HCT116 (cell line): ENCODE data around the gene LRFN3. TPM values are rescaled to one million over a fixed set of nuclear protein-coding genes. Genes with fewer than 3 reads are reported as not detected.

ENCODE experiments used
- ATAC-seq: fragments of 200-7000 bp; cut with Tn5 transposase; 2 replicates; pipeline ENCODE4 v1.9.1; 2020; ENCODE audit warnings: mild to moderate bottlenecking, moderate library complexity
- BruUV-seq: library from RNA; stranded (reverse); fragments of 400-500 nt; replicated peaks from 2 replicates; lab custom pipeline; 2021; lab: Mats Ljungman, UMichigan
- CTCF ChIA-PET: fragments of 300-600 bp; sonication (Branson Sonifier 250); formaldehyde crosslinking; loops from one replicate; lab custom pipeline; 2021; ENCODE audit warnings: antibody characterized with exemption; lab: Charles Lee
- POLR2A ChIA-PET: fragments of 300-600, 350-600 bp; sonication (Branson Sonifier 250); formaldehyde crosslinking; loops from one replicate; lab custom pipeline; 2021; ENCODE audit warnings: antibody characterized with exemption; lab: Charles Lee
- RAD21 ChIA-PET, 2 experiments: fragments of 300-600 bp; sonication (Branson Sonifier 250); formaldehyde crosslinking; loops; one replicate each; lab custom pipeline; 2023; ENCODE audit warnings: low total read pairs in 2 of 2; ENCODE audit not compliant: uncharacterized antibody in 2 of 2, unreplicated experiment in 2 of 2, low non-redundant PET in 1 of 2; lab: Charles Lee
- DNase-seq: peaks from one replicate; pipeline ENCODE4 v3.0.0-alpha.2; 2010; ENCODE audit warnings: low read depth, low spot score
- H2AFZ ChIP-seq: fragments of 200-600 bp; shearing (Covaris generic), sonication (generic); 2 replicates; pipeline ENCODE4 v1.6.1; 2017; ENCODE audit warnings: low read depth, mixed run types, mixed read lengths, antibody characterized with exemption, low read length; ENCODE audit not compliant: poor library complexity, severe bottlenecking
- H3K27ac ChIP-seq: 2 replicates; pipeline ENCODE4 v1.5.1; 2012; ENCODE audit warnings: low read depth, low read length
- H3K27me3 ChIP-seq: fragments of 200-600 bp; sonication (generic); 2 replicates; pipeline ENCODE4 v1.6.1; 2016; ENCODE audit warnings: mixed run types, low read length, mixed read lengths; ENCODE audit not compliant: insufficient read depth
- H3K36me3 ChIP-seq, 2 experiments: fragments of 200-500 bp in 1 of 2; fragments of 200-600 bp in 1 of 2; sonication (Bioruptor generic) in 1 of 2; sonication (generic) in 1 of 2; 2 replicates each; pipeline versions ENCODE4 v1.5.1 to v1.6.1; 2014 to 2016; ENCODE audit warnings: low read length in 2 of 2, inconsistent platforms in 1 of 2, mixed read lengths in 1 of 2, mixed run types in 1 of 2; ENCODE audit not compliant: insufficient read depth in 2 of 2, control insufficient read depth in 1 of 2
- H3K4me1 ChIP-seq, 2 experiments: fragments of 200-600 bp in 1 of 2; sonication (generic) in 1 of 2; 2 replicates each; pipeline versions ENCODE4 v1.5.1 to v1.6.1; 2012 to 2017; ENCODE audit warnings: low read length in 2 of 2, inconsistent platforms in 1 of 2, mild to moderate bottlenecking in 1 of 2, mixed read lengths in 1 of 2, mixed run types in 1 of 2, moderate library complexity in 1 of 2; ENCODE audit not compliant: insufficient read depth in 2 of 2, control insufficient read depth in 1 of 2
- H3K4me2 ChIP-seq: fragments of 200-600 bp; sonication (generic); 2 replicates; pipeline ENCODE4 v1.6.1; 2017; ENCODE audit warnings: mixed run types, low read length, mixed read lengths
- H3K4me3 ChIP-seq, 2 experiments: fragments of 200-600 bp in 1 of 2; sonication (generic) in 1 of 2; replicated peaks in 1 of 2; 2 replicates each; pipeline ENCODE4 v1.5.1; 2011 to 2016; ENCODE audit warnings: low read length in 2 of 2, control low read depth in 1 of 2, low read depth in 1 of 2, mild to moderate bottlenecking in 1 of 2, mixed read lengths in 1 of 2, mixed run types in 1 of 2
- H3K79me2 ChIP-seq: fragments of 200-600 bp; sonication (generic); 2 replicates; pipeline ENCODE4 v1.6.1; 2017; ENCODE audit warnings: mild to moderate bottlenecking, mixed run types, low read length, moderate library complexity, mixed read lengths; ENCODE audit not compliant: insufficient read depth
- H3K9ac ChIP-seq: fragments of 200-600 bp; sonication (generic); 2 replicates; pipeline ENCODE4 v1.6.1; 2016; ENCODE audit warnings: low read length, mixed read lengths
- H3K9me2 ChIP-seq: fragments of 200-600 bp; sonication (generic), shearing (Covaris generic); 2 replicates; pipeline ENCODE4 v1.6.1; 2017; ENCODE audit warnings: mixed run types, mild to moderate bottlenecking, moderate library complexity; ENCODE audit not compliant: insufficient read depth
- H3K9me3 ChIP-seq, 2 experiments: fragments of 200-500 bp in 1 of 2; fragments of 200-600 bp in 1 of 2; sonication (Bioruptor generic) in 1 of 2; sonication (generic) in 1 of 2; 2 replicates each; pipeline ENCODE4 v1.6.1; 2014 to 2017; ENCODE audit warnings: low read length in 2 of 2, mixed read lengths in 2 of 2, inconsistent platforms in 1 of 2, low read depth in 1 of 2, mild to moderate bottlenecking in 1 of 2, mixed run types in 1 of 2, moderate library complexity in 1 of 2; ENCODE audit not compliant: control insufficient read depth in 1 of 2, insufficient read depth in 1 of 2
- H4K20me1 ChIP-seq: fragments of 200-600 bp; sonication (generic), shearing (Covaris generic); 2 replicates; pipeline ENCODE4 v1.6.1; 2017; ENCODE audit warnings: mixed run types, mild to moderate bottlenecking, moderate library complexity; ENCODE audit not compliant: insufficient read depth
- CBX3 ChIP-seq: IDR thresholded peaks from 2 replicates; pipeline ENCODE4 v1.6.1; 2012; ENCODE audit warnings: low read depth
- CEBPB ChIP-seq: IDR thresholded peaks from 2 replicates; pipeline ENCODE4 v1.6.1; 2012; ENCODE audit warnings: low read depth
- ELF1 ChIP-seq: IDR thresholded peaks from 2 replicates; pipeline ENCODE4 v1.6.1; 2012; ENCODE audit warnings: low read depth, borderline replicate concordance
- EZH2 ChIP-seq: fragments of 200-600 bp; sonication (generic); IDR thresholded peaks from 2 replicates; pipeline ENCODE4 v1.6.1; 2017; ENCODE audit warnings: antibody characterized with exemption, mixed run types
- FOSL1 ChIP-seq: IDR thresholded peaks from 2 replicates; pipeline ENCODE4 v1.6.1; 2012; ENCODE audit warnings: low read depth
- JUND ChIP-seq: IDR thresholded peaks from 2 replicates; pipeline ENCODE4 v1.6.1; 2012
- MAX ChIP-seq: IDR thresholded peaks from 2 replicates; pipeline ENCODE4 v1.6.1; 2012
- POLR2AphosphoS5 ChIP-seq: IDR thresholded peaks from 2 replicates; pipeline ENCODE4 v1.6.1; 2011; ENCODE audit warnings: mild to moderate bottlenecking, low read depth, low read length, moderate library complexity
- REST ChIP-seq: IDR thresholded peaks from 2 replicates; pipeline ENCODE4 v1.6.1; 2012; ENCODE audit warnings: low read depth
- SIN3A ChIP-seq: IDR thresholded peaks from 2 replicates; pipeline ENCODE4 v1.6.1; 2012; ENCODE audit warnings: low read depth
- SP1 ChIP-seq: IDR thresholded peaks from 2 replicates; pipeline ENCODE4 v1.6.1; 2012; ENCODE audit warnings: low read depth
- SRF ChIP-seq: IDR thresholded peaks from 2 replicates; pipeline ENCODE4 v1.6.1; 2012; ENCODE audit warnings: low read depth
- TCF7L2 ChIP-seq: IDR thresholded peaks from 2 replicates; pipeline ENCODE4 v1.7.0; 2011; ENCODE audit warnings: borderline replicate concordance, inconsistent platforms; ENCODE audit not compliant: insufficient read depth, insufficient read length; ENCODE audit errors: extremely low read depth
- ZFX ChIP-seq: fragments of 450-650 bp; IDR thresholded peaks from 2 replicates; pipeline ENCODE4 v1.6.1; 2017
- ZNF274 ChIP-seq: fragments of 200-500 bp; sonication (Bioruptor generic); IDR thresholded peaks from 2 replicates; pipeline ENCODE4 v1.6.1; 2014; ENCODE audit warnings: mild to moderate bottlenecking, low read depth, low read length, inconsistent platforms
- intact Hi-C: fragments of 100-400 bp; cut with micrococcal nuclease; formaldehyde crosslinking; loops from 2 replicates; pipeline ENCODE4 v1.10.0; 2022
- total RNA-seq: library from RNA; stranded (reverse); gene quantifications from one replicate; pipeline ENCODE4 v1.2.1, GENCODE V29; 2021; ENCODE audit not compliant: unreplicated experiment
- TF ChIP-seq, protein P1 (sequence below), 3 experiments: fragments of 200-600 bp in 1 of 3; sonication (generic) in 1 of 3; IDR thresholded peaks in 2 of 3; conservative IDR thresholded peaks in 1 of 3; 2 replicates each; pipeline ENCODE4 v1.5.1; 2012 to 2017; ENCODE audit warnings: low read depth in 2 of 3, low read length in 2 of 3, antibody characterized with exemption in 1 of 3, borderline replicate concordance in 1 of 3, control low read depth in 1 of 3, mild to moderate bottlenecking in 1 of 3, mixed read lengths in 1 of 3, mixed run types in 1 of 3, moderate library complexity in 1 of 3; ENCODE audit not compliant: insufficient read depth in 1 of 3
- TF ChIP-seq, protein P2 (sequence below): IDR thresholded peaks from 2 replicates; pipeline ENCODE4 v1.6.1; 2012

LRFN3 gene
- total RNA-seq, 1 experiment from 2014 or later: 18.8 TPM

DNA sequence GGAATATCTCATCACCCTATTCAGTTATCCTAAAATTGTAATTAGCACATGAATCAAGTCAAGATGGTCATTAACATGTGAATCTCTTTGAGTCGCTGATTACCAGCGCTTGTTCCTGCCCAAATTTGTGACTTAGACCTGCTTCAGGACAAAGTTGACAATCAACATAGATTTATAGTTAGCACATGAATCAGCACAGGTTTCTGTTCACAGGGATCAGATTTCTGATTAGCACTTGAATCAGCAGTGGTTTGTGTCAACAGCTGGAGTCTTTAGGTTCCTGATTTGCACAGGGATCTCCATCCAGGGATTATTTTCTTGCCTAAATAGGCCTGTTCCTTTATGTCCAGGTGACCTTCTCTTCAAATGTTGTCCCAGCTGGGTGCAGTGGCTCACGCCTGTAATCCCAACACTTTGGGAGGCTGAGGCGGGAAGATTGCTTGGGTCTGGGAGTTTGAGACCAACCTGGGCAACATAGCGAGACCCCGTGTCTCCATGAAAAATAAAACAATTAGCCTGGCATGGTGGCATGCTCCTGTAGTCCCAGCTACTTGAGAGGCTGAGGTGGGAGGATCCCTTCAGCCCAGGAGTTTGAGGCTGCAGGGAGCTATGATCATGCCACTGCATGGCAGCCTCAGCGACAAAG lies 3.8 kb upstream of the LRFN3 start:
- CTCF ChIA-PET: interaction anchor here (0.6 to 1.7 kb wide), 6 partner anchors 24 to 187 kb away, joined by 3 to 11 read pairs (median 3); partner anchors contain the start of genes PSENEN, THAP8 and U2AF1L4

More for the DNA sequence above, 3.8 kb upstream of the LRFN3 start:
- peak overlapping the region; percentile 87 for H2AFZ ChIP-seq
- ATAC-seq: no peak
- BruUV-seq: no TSS peak
- TF ChIP-seq SP1 (no peak), ELF1 (no peak), EZH2 (no peak), JUND (no peak), ZNF274 (no peak), SIN3A (no peak), POLR2AphosphoS5 (no peak), FOSL1 (no peak), ZFX (no peak), TCF7L2 (no peak), REST (no peak), CEBPB (no peak), SRF (no peak), CBX3 (no peak), MAX (no peak)
- TF ChIP-seq, protein P1, sequence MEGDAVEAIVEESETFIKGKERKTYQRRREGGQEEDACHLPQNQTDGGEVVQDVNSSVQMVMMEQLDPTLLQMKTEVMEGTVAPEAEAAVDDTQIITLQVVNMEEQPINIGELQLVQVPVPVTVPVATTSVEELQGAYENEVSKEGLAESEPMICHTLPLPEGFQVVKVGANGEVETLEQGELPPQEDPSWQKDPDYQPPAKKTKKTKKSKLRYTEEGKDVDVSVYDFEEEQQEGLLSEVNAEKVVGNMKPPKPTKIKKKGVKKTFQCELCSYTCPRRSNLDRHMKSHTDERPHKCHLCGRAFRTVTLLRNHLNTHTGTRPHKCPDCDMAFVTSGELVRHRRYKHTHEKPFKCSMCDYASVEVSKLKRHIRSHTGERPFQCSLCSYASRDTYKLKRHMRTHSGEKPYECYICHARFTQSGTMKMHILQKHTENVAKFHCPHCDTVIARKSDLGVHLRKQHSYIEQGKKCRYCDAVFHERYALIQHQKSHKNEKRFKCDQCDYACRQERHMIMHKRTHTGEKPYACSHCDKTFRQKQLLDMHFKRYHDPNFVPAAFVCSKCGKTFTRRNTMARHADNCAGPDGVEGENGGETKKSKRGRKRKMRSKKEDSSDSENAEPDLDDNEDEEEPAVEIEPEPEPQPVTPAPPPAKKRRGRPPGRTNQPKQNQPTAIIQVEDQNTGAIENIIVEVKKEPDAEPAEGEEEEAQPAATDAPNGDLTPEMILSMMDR (IDR thresholded peaks at IDR 0.05 in 2 of 3, conservative IDR thresholded peaks at IDR 0.05 in 1 of 3; ENCODE audit: borderline replicate concordance in 1 of 3, insufficient read depth in 1 of 3, low read depth in 2 of 3, low read length in 2 of 3): no peak
- TF ChIP-seq, protein P2, sequence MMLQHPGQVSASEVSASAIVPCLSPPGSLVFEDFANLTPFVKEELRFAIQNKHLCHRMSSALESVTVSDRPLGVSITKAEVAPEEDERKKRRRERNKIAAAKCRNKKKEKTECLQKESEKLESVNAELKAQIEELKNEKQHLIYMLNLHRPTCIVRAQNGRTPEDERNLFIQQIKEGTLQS: no peak
- peak overlapping the region in 1 of 2 experiments; percentile 13; a peak in 1 of 4 replicates for H3K4me3 ChIP-seq
- intact Hi-C loops: loop anchor here (10.0 kb wide), 1 partner anchor 388 kb away; the partner anchor contains the start of gene TMEM147
- no peaks in the 10 kb centered on the region for H4K20me1 ChIP-seq
- POLR2A ChIA-PET: no interaction called here
- H3K27ac ChIP-seq: no peak overlapping the region
- 0 out of 2 replicates have a peak overlapping the region, but pooled peaks have one; percentile 3 for H3K9ac ChIP-seq
- H3K79me2 ChIP-seq: peaks cover 9% of the 10 kb centered on the region
- no peaks in the 10 kb centered on the region for H3K9me3 ChIP-seq
- H3K36me3 ChIP-seq: no peaks in the 10 kb centered on the region
- RAD21 ChIA-PET: interaction anchor here in 1 of 2 experiments (1.8 kb wide), 1 partner anchor 50 kb away, joined by 16 read pairs; no protein-coding TSS in a partner anchor
- no peaks in the 10 kb centered on the region for H3K9me2 ChIP-seq
- H3K4me1 ChIP-seq: peaks cover 17 to 31% of the 10 kb centered on the region in 2 experiments; a peak in 3 of 4 replicates
- no peaks in the 10 kb centered on the region for H3K27me3 ChIP-seq
- DNase-seq: no peak
- H3K4me2 ChIP-seq: peak overlapping the region; percentile 54
